ENCODE data around the gene PRORP. TPM values are rescaled to one million over a fixed set of nuclear protein-coding genes. Genes with fewer than 3 reads are reported as not detected.
"Not testable (repeated sequence)": the region's sequence is repeated elsewhere in the genome, so short reads cannot be mapped to it uniquely, and the experiment has no call there.

PRORP gene
- total RNA-seq, 1 donor from 2014 or later, result 42.5 TPM

DNA sequence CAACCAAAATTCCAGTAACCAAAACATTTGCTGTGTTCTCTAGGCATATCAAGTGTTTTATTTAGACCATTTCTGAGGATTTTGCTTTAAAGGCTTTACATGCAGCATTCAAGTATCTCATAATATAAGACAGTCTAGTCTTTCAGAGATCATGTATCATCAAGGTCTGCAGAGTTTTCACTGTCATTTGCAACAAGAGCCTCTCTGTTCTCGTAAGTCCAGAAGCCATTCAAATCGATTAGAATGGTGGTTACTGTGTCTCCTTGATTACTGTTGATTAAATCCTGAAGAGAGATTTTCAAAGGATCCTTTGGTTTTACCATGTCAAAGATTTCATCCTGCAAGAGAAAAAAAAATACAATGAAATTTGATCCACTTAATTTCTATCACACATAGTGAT is 36.9 kb upstream of the PRORP start:
- intact Hi-C loops (cut with DNase I), result no loop called here
- H3K4me1 ChIP-seq, result no peaks in the 10 kb centered on the region
- H3K27ac ChIP-seq, result no peak overlapping the region
- no peak for DNase-seq (ENCODE audit: low spot score in 2 of 2)
- H3K27me3 ChIP-seq, result no peaks in the 10 kb centered on the region
- TF ChIP-seq, protein P1, sequence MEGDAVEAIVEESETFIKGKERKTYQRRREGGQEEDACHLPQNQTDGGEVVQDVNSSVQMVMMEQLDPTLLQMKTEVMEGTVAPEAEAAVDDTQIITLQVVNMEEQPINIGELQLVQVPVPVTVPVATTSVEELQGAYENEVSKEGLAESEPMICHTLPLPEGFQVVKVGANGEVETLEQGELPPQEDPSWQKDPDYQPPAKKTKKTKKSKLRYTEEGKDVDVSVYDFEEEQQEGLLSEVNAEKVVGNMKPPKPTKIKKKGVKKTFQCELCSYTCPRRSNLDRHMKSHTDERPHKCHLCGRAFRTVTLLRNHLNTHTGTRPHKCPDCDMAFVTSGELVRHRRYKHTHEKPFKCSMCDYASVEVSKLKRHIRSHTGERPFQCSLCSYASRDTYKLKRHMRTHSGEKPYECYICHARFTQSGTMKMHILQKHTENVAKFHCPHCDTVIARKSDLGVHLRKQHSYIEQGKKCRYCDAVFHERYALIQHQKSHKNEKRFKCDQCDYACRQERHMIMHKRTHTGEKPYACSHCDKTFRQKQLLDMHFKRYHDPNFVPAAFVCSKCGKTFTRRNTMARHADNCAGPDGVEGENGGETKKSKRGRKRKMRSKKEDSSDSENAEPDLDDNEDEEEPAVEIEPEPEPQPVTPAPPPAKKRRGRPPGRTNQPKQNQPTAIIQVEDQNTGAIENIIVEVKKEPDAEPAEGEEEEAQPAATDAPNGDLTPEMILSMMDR (IDR thresholded peaks at IDR 0.05), result no peak
- H3K36me3 ChIP-seq, result peaks cover 52 to 80% of the 10 kb centered on the region in 2 donors
- no peaks in the 10 kb centered on the region for H3K9me3 ChIP-seq
- no peak overlapping the region for H3K4me3 ChIP-seq

GRCh38 chr14:35088514-35088913 is 33.8 kb upstream of the PRORP start:
- TF ChIP-seq, protein P1 (IDR thresholded peaks at IDR 0.05), result no peak
- Histone ChIP-seq H3K4me1 (no peaks in the 10 kb centered on the region), H3K4me3 (no peak overlapping the region), H3K27ac (no peak overlapping the region), H3K9me3 (no peaks in the 10 kb centered on the region), H3K36me3 (peaks cover 58 to 82% of the 10 kb centered on the region in 2 donors), H3K27me3 (no peaks in the 10 kb centered on the region)
- intact Hi-C loops (cut with DNase I), result no loop called here
- no peak for DNase-seq (ENCODE audit: low spot score in 2 of 2)

DNA sequence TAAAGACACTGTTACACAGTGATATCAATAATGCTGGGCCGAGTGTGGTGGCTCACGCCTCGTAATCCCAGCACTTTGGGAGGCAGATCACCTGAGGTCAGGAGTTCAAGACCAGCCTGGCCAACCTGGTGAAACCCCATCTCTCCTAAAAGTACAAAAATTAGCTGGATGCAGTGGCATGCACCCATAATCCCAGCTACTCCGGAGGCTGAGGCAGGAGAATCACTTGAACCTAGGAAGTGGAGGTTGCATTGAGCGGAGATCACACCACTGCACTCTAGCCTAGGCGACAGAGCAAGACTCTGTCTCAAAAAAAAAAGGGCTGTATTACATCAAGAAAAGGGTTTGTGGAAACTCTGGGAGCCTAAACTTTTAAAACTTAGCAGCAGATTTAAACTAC is 27.7 kb upstream of the PRORP start:
- H3K4me1 ChIP-seq; H3K27ac ChIP-seq; H3K27me3 ChIP-seq; DNase-seq (ENCODE audit: low spot score in 2 of 2); H3K4me3 ChIP-seq; H3K9me3 ChIP-seq; intact Hi-C loops (cut with DNase I): not testable (repeated sequence)
- H3K36me3 ChIP-seq, result peaks cover 56 to 87% of the 10 kb centered on the region in 2 donors

- H3K36me3 ChIP-seq, result peaks cover 51 to 83% of the 10 kb centered on the region in 2 donors
- TF ChIP-seq, protein P1 (IDR thresholded peaks at IDR 0.05), result no peak
- intact Hi-C loops (cut with DNase I), result no loop called here
- DNase-seq (ENCODE audit: low spot score in 2 of 2), result no peak
- H3K4me1 ChIP-seq, result no peaks in the 10 kb centered on the region
- no peaks in the 10 kb centered on the region for H3K9me3 ChIP-seq
- H3K27ac ChIP-seq, result no peak overlapping the region
- no peaks in the 10 kb centered on the region for H3K27me3 ChIP-seq
- H3K4me3 ChIP-seq, result no peak overlapping the region
These were observed 14.5 kb upstream of the PRORP start for GRCh38 chr14:35107866-35108265.

- H3K4me3 ChIP-seq, result no peak overlapping the region
- no peaks in the 10 kb centered on the region for H3K4me1 ChIP-seq
- no peaks in the 10 kb centered on the region for H3K27me3 ChIP-seq
- H3K36me3 ChIP-seq, result peaks cover 58 to 84% of the 10 kb centered on the region in 2 donors
- no peaks in the 10 kb centered on the region for H3K9me3 ChIP-seq
- DNase-seq (ENCODE audit: low spot score in 2 of 2), result no peak
- intact Hi-C loops (cut with DNase I), result no loop called here
- no peak overlapping the region for H3K27ac ChIP-seq
- TF ChIP-seq, protein P1 (IDR thresholded peaks at IDR 0.05), result no peak
These were observed 9.7 kb upstream of the PRORP start for GRCh38 chr14:35112641-35113040.

- Histone ChIP-seq H3K27me3 (no peaks in the 10 kb centered on the region), H3K36me3 (peaks cover 58 to 77% of the 10 kb centered on the region in 2 donors), H3K27ac (no peak overlapping the region), H3K9me3 (no peaks in the 10 kb centered on the region), H3K4me3 (no peak overlapping the region), H3K4me1 (no peaks in the 10 kb centered on the region)
- TF ChIP-seq, protein P1 (IDR thresholded peaks at IDR 0.05), result no peak
- intact Hi-C loops (cut with DNase I), result no loop called here
- no peak for DNase-seq (ENCODE audit: low spot score in 2 of 2)
These were observed 8.9 kb upstream of the PRORP start for GRCh38 chr14:35113308-35113950.

All from ascending aorta (tissue), 2 donors.